ENCODE measurements around the gene SPRYD7. TPM values are rescaled to one million over a fixed set of nuclear protein-coding genes. Genes with fewer than 3 reads are reported as not detected.
"Not testable (repeated sequence)": the region's sequence is repeated elsewhere in the genome, so short reads cannot be mapped to it uniquely, and the experiment has no call there.

SPRYD7 gene
- 10.0 TPM for total RNA-seq
- long read RNA-seq, transcript SPRYD7-201 (5 exons, 3,053 nt), result major isoform, 27 of 33 reads
- long read RNA-seq, partial matches to known transcripts, result 0 of 33 reads
- long read RNA-seq, other reads (novel, unspliced or antisense), result 5 of 33 reads

GRCh38 chr13:49936075-49936967 is at the start of gene SPRYD7:
TSS of gene SPRYD7 (minus strand) at chr13:49936340. CDS start at chr13:49936235, 105 bp downstream.
- ATAC-seq (ENCODE audit: poor library complexity) (peak; percentile 99), DNase-seq (peak; percentile 99)
- intact Hi-C loops (cut with DNase I), result no loop called here

GRCh38 chr13:49985129-49985528 is 49.0 kb upstream of the SPRYD7 start:
- intact Hi-C loops (cut with DNase I), result loop anchor here (10.0 kb wide), 1 partner anchor 540 kb away; no protein-coding TSS in a partner anchor
- peak; percentile 46 for ATAC-seq (ENCODE audit: poor library complexity)
- DNase-seq, result no peak

- ATAC-seq (ENCODE audit: poor library complexity), result no peak
- no peak for DNase-seq
- intact Hi-C loops (cut with DNase I), result loop anchor here (10.0 kb wide), 1 partner anchor 545 kb away; no protein-coding TSS in a partner anchor
These were observed 44.1 kb upstream of the SPRYD7 start for GRCh38 chr13:49980266-49980665.

GRCh38 chr13:49977992-49978391 is 41.9 kb upstream of the SPRYD7 start:
- ATAC-seq (ENCODE audit: poor library complexity) (no peak), DNase-seq (no peak)
- intact Hi-C loops (cut with DNase I), result loop anchor here (5.0 kb wide), 3 partner anchors 824 to 1089 kb away; no protein-coding TSS in a partner anchor

GRCh38 chr13:49976314-49977258 is 40.4 kb upstream of the SPRYD7 start:
- ATAC-seq (ENCODE audit: poor library complexity) (peak; percentile 85), DNase-seq (peak; percentile 83)
- intact Hi-C loops (cut with DNase I), result loop anchor here (5.0 kb wide), 3 partner anchors 826 to 1091 kb away; no protein-coding TSS in a partner anchor

- no peak for ATAC-seq (ENCODE audit: poor library complexity)
- intact Hi-C loops (cut with DNase I), result loop anchor here (5.0 kb wide), 3 partner anchors 826 to 1091 kb away; no protein-coding TSS in a partner anchor
- no peak for DNase-seq
These were observed 39.7 kb upstream of the SPRYD7 start for GRCh38 chr13:49975826-49976225.

GRCh38 chr13:49972709-49973108 is 36.6 kb upstream of the SPRYD7 start:
- intact Hi-C loops (cut with DNase I), result no loop called here
- ATAC-seq (ENCODE audit: poor library complexity), result no peak
- no peak for DNase-seq

- ATAC-seq (ENCODE audit: poor library complexity) (no peak), DNase-seq (no peak)
- intact Hi-C loops (cut with DNase I), result no loop called here
These were observed 31.3 kb upstream of the SPRYD7 start for GRCh38 chr13:49967456-49967855.

- intact Hi-C loops (cut with DNase I), result no loop called here
- DNase-seq (no peak), ATAC-seq (ENCODE audit: poor library complexity) (no peak)
These were observed 22.2 kb upstream of the SPRYD7 start for GRCh38 chr13:49958321-49958720.

- DNase-seq, result no peak
- ATAC-seq (ENCODE audit: poor library complexity), result no peak
- intact Hi-C loops (cut with DNase I), result no loop called here
These were observed 20.0 kb upstream of the SPRYD7 start for GRCh38 chr13:49956131-49956530.

GRCh38 chr13:49954674-49955455 is 18.7 kb upstream of the SPRYD7 start:
- DNase-seq (no peak), ATAC-seq (ENCODE audit: poor library complexity) (no peak)
- intact Hi-C loops (cut with DNase I), result no loop called here

- DNase-seq (no peak), ATAC-seq (ENCODE audit: poor library complexity) (no peak)
- intact Hi-C loops (cut with DNase I), result no loop called here
These were observed 17.4 kb upstream of the SPRYD7 start for GRCh38 chr13:49953560-49953959.

GRCh38 chr13:49951754-49952535 is 15.8 kb upstream of the SPRYD7 start:
- DNase-seq, result no peak
- intact Hi-C loops (cut with DNase I), result no loop called here
- no peak for ATAC-seq (ENCODE audit: poor library complexity)

- DNase-seq; ATAC-seq (ENCODE audit: poor library complexity); intact Hi-C loops (cut with DNase I): not testable (repeated sequence)
These were observed 12.7 kb upstream of the SPRYD7 start for GRCh38 chr13:49948777-49949270.

GRCh38 chr13:49939321-49939720 is 3.2 kb upstream of the SPRYD7 start:
- intact Hi-C loops (cut with DNase I), result no loop called here
- DNase-seq (no peak), ATAC-seq (ENCODE audit: poor library complexity) (no peak)

- peak; percentile 46 for DNase-seq
- intact Hi-C loops (cut with DNase I), result no loop called here
These were observed 2.8 kb upstream of the SPRYD7 start for GRCh38 chr13:49938921-49939320.

GRCh38 chr13:49938314-49938713 is 2.2 kb upstream of the SPRYD7 start:
- DNase-seq (no peak), ATAC-seq (ENCODE audit: poor library complexity) (no peak)
- intact Hi-C loops (cut with DNase I), result no loop called here

More at GRCh38 chr13:49938921-49939320, 2.8 kb upstream of the SPRYD7 start:
- no peak for ATAC-seq (ENCODE audit: poor library complexity)
